Uterus (tissue), 4 donors: ENCODE data around the gene AP3B1. TPM values are rescaled to one million over a fixed set of nuclear protein-coding genes. Genes with fewer than 3 reads are reported as not detected.

Experiments used
- DNase-seq, 2 donors: peaks; one replicate each; pipeline ENCODE4 v3.0.0-alpha.2; 2019 to 2020
- H3K27ac ChIP-seq, 2 donors: fragments of 200-600 bp; sonication (generic); 1 replicate in 1 of 2; 2 replicates in 1 of 2; pipeline ENCODE4 v1.5.1; 2016 to 2018
- H3K27me3 ChIP-seq, 2 donors: fragments of 200-600 bp; sonication (generic); one replicate each; pipeline ENCODE4 v1.5.1; 2018 to 2019; ENCODE audit warnings: control low read depth in 1 of 2
- H3K36me3 ChIP-seq, 2 donors: fragments of 200-600 bp; sonication (generic); one replicate each; pipeline ENCODE4 v1.5.1; 2019; ENCODE audit warnings: control low read depth in 1 of 2
- H3K4me1 ChIP-seq, 2 donors: fragments of 200-600 bp; sonication (generic); one replicate each; pipeline ENCODE4 v1.5.1; 2018 to 2019; ENCODE audit warnings: control low read depth in 1 of 2
- H3K4me3 ChIP-seq, 2 donors: fragments of 200-600 bp; sonication (generic); 1 replicate in 1 of 2; 2 replicates in 1 of 2; pipeline ENCODE4 v1.5.1; 2018 to 2019; ENCODE audit warnings: mild to moderate bottlenecking in 1 of 2
- H3K9me3 ChIP-seq, 2 donors: fragments of 200-600 bp; sonication (generic); one replicate each; pipeline ENCODE4 v1.5.1; 2019; ENCODE audit warnings: control low read depth in 1 of 2
- POLR2A ChIP-seq, 2 donors: fragments of 450-650 bp; IDR thresholded peaks; one replicate each; pipeline ENCODE4 v1.6.1; 2016; ENCODE audit warnings: antibody characterized with exemption in 2 of 2, mild to moderate bottlenecking in 1 of 2, moderate library complexity in 1 of 2
- intact Hi-C: fragments of 100-400 bp; cut with DNase I; formaldehyde crosslinking; loops from one replicate; pipeline ENCODE4 v1.15.1; 2023; ENCODE audit warnings: low total_unique reads
- total RNA-seq, 4 donors: library from RNA; depleted of rRNA in 3 of 4; stranded (reverse); fragments of >200 nt in 3 of 4; gene quantifications; one replicate each; pipeline versions ENCODE4 v1.1.0 to v1.2.4, GENCODE V29; 2014 to 2023
- TF ChIP-seq, protein P1 (sequence below), 4 experiments: fragments of 200-600 bp in 2 of 4; fragments of 450-650 bp in 2 of 4; sonication (generic) in 2 of 4; IDR thresholded peaks; one replicate each; pipeline ENCODE4 v1.5.1; 2016 to 2019; ENCODE audit warnings: antibody characterized with exemption in 4 of 4, mild to moderate bottlenecking in 2 of 4, moderate library complexity in 1 of 4
- donor health status: DM: yes; HTN: yes; CAD: no.

AP3B1 gene
- total RNA-seq, 4 donors from 2014 or later, result 15.9 to 67.1 (median 33.4) TPM

DNA sequence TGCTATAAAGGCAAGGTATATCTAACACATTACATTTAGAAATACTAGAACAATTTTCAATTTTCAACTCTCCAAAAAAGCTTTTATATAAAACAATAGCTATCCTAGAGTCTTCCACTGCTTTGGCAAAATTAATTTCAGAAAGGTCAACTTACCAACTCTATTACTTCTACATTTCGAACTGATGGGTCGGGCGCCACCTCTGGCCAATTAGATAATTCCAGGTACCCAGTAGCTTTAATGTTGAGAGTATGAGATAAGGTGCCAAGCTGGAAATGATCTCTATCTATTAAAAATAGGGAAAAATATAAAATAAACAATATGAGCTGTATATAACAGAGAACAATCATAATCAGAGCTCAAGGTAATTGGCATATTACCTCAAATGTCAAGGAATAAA, 166.6 kb downstream of the AP3B1 start:
- H3K4me1 ChIP-seq, result no peaks in the 10 kb centered on the region
- H3K36me3 ChIP-seq, result no peaks in the 10 kb centered on the region
- no peak overlapping the region for H3K4me3 ChIP-seq
- TF ChIP-seq POLR2A (IDR thresholded peaks at IDR 0.05), result no peak
- TF ChIP-seq, protein P1, sequence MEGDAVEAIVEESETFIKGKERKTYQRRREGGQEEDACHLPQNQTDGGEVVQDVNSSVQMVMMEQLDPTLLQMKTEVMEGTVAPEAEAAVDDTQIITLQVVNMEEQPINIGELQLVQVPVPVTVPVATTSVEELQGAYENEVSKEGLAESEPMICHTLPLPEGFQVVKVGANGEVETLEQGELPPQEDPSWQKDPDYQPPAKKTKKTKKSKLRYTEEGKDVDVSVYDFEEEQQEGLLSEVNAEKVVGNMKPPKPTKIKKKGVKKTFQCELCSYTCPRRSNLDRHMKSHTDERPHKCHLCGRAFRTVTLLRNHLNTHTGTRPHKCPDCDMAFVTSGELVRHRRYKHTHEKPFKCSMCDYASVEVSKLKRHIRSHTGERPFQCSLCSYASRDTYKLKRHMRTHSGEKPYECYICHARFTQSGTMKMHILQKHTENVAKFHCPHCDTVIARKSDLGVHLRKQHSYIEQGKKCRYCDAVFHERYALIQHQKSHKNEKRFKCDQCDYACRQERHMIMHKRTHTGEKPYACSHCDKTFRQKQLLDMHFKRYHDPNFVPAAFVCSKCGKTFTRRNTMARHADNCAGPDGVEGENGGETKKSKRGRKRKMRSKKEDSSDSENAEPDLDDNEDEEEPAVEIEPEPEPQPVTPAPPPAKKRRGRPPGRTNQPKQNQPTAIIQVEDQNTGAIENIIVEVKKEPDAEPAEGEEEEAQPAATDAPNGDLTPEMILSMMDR (IDR thresholded peaks at IDR 0.05), result no peak
- no peaks in the 10 kb centered on the region for H3K9me3 ChIP-seq
- H3K27me3 ChIP-seq, result no peaks in the 10 kb centered on the region
- no peak overlapping the region for H3K27ac ChIP-seq
- intact Hi-C loops, result no loop called here
- no peak for DNase-seq

DNA sequence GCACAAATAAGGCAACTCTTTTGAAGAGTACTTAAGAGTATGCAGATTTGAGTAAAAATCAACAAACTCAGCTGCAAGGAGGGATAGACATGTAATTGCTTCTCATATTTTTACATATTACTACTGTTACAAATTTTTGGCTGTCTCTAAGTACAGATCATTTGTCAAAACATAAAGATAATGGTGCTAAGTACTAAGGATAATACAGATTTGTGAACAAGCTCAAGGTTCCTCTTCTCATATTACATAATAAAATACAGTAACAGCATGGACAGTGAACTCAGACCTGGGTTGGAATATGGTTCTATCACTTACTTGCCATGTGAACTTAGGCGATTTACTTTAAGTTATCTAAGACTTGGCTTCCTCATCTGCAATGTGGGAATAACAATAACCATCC, 168.0 kb downstream of the AP3B1 start:
- Histone ChIP-seq H3K36me3 (no peaks in the 10 kb centered on the region), H3K27me3 (no peaks in the 10 kb centered on the region), H3K4me1 (no peaks in the 10 kb centered on the region), H3K4me3 (no peak overlapping the region), H3K9me3 (no peaks in the 10 kb centered on the region), H3K27ac (no peak overlapping the region)
- TF ChIP-seq, protein P1 (IDR thresholded peaks at IDR 0.05), result no peak
- TF ChIP-seq POLR2A (IDR thresholded peaks at IDR 0.05), result no peak
- intact Hi-C loops, result no loop called here
- no peak for DNase-seq

- H3K4me3 ChIP-seq, result no peak overlapping the region
- no peak for TF ChIP-seq POLR2A (IDR thresholded peaks at IDR 0.05)
- TF ChIP-seq, protein P1 (IDR thresholded peaks at IDR 0.05), result no peak
- H3K4me1 ChIP-seq, result no peaks in the 10 kb centered on the region
- intact Hi-C loops, result no loop called here
- no peak for DNase-seq
- H3K27me3 ChIP-seq, result no peaks in the 10 kb centered on the region
- H3K27ac ChIP-seq, result no peak overlapping the region
- H3K9me3 ChIP-seq, result no peaks in the 10 kb centered on the region
- H3K36me3 ChIP-seq, result no peaks in the 10 kb centered on the region
Measured at GRCh38 chr5:78116167-78116566, 178.3 kb downstream of the AP3B1 start.

GRCh38 chr5:78113689-78114264, 180.7 kb downstream of the AP3B1 start:
- Histone ChIP-seq H3K4me1 (no peaks in the 10 kb centered on the region), H3K27ac (no peak overlapping the region), H3K9me3 (no peaks in the 10 kb centered on the region), H3K4me3 (no peak overlapping the region), H3K27me3 (no peaks in the 10 kb centered on the region), H3K36me3 (no peaks in the 10 kb centered on the region)
- intact Hi-C loops, result no loop called here
- no peak for TF ChIP-seq POLR2A (IDR thresholded peaks at IDR 0.05)
- TF ChIP-seq, protein P1 (IDR thresholded peaks at IDR 0.05), result no peak
- DNase-seq, result no peak

GRCh38 chr5:78112931-78113330, 181.6 kb downstream of the AP3B1 start:
- H3K27me3 ChIP-seq, result no peaks in the 10 kb centered on the region
- intact Hi-C loops, result no loop called here
- H3K27ac ChIP-seq, result no peak overlapping the region
- H3K4me1 ChIP-seq, result no peaks in the 10 kb centered on the region
- H3K36me3 ChIP-seq, result no peaks in the 10 kb centered on the region
- no peak for DNase-seq
- H3K4me3 ChIP-seq, result no peak overlapping the region
- no peaks in the 10 kb centered on the region for H3K9me3 ChIP-seq
- TF ChIP-seq, protein P1 (IDR thresholded peaks at IDR 0.05), result no peak
- TF ChIP-seq POLR2A (IDR thresholded peaks at IDR 0.05), result no peak
